Central memory CD4-positive, alpha-beta T cell (primary cell): Measurements from ENCODE around the gene SLC13A2.

ENCODE experiments used
- DNase-seq: peaks from one replicate; pipeline ENCODE4 v3.0.0; 2022

Gene SLC13A2

DNA sequence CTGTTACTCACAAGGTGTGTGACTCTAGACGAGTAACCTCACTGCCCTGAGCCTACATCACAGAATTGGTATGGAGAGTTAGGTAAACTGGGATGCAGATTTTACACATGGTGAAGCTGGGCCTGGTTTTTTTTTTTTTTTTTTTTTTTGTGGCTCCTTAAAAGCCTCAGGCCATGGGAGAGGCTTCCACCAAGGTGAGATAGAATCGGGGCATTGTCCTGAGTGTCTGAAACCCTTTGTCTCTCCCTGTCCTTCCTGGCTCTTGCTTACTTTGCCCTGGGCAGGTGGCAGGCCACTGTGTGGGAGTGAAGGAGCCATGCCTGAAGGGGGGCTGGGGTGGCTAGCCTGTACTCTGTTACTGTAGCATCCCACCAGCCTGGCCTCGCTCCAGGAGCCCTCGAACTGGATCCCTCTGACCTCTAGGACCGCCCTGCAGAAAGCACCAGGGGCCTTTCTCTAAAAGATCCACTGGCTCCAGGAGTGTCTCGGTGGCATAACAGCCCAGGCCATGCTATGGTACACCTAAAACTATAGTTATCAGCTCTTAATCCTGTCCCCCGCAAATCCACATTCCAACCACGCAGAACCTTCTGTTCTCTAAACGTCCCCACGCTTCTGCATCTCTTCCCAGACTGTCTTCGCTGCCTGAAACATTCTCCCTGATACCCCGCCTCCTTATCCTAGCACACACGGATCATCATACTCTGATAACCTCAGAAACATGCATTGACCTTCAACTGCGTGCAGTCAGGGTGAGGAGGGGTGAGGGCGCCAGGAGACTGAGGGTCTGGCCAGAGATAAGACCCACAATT lies 1.7 kb upstream of the SLC13A2 start:
- DNase-seq = no peak

DNA sequence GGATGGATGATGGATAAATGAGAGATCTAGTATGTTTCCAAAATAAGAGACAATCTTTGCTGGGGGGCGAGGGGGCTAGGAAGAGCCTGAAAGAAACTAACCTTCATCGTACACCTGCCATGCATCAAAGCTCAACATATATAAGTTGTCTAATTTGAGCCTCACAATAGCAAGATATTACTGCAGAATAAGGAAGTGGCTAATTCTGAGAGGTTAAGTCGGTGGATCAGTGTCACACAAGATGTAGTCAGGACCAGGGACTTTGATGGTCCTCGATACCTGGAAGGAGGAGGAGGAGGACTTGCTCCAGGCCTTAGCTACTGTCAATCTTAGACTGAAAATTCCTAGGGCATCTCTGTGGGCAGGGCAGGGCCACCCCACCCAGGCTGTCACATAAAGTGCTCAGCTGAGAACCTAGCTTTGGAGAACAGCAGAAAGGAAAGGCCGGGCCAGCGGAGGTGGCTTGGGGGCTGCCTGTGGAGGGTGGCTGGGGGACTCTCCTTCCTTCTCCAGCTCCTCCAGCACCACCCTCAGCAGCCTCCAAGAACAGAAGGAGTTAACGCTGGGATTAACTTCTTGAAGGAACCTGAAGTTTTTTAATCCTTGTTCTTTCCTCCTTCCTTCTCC lies 460 bp upstream of the SLC13A2 start:
- DNase-seq = no peak

DNA sequence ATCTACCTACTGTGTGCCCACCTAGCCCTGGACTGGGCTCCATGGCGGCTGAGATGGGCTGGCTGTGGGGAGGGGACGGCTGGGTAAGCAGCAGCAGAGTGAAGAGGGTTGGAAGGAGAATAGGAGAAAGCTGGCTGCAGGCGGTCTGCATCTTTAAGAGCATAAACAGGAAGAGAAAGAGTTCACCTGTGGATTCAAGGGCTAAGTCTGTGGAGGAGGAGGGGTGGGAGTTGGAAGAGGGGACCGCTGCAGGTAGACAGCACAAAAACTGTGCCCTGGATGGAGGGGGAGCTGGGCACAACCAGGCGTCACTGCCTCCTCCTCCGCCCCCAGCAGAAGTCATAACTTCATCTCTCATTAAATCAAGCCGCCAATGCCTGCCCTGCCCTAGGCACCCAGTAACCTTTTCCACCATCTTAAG lies 677 bp downstream of the SLC13A2 start:
- no peak for DNase-seq

DNA sequence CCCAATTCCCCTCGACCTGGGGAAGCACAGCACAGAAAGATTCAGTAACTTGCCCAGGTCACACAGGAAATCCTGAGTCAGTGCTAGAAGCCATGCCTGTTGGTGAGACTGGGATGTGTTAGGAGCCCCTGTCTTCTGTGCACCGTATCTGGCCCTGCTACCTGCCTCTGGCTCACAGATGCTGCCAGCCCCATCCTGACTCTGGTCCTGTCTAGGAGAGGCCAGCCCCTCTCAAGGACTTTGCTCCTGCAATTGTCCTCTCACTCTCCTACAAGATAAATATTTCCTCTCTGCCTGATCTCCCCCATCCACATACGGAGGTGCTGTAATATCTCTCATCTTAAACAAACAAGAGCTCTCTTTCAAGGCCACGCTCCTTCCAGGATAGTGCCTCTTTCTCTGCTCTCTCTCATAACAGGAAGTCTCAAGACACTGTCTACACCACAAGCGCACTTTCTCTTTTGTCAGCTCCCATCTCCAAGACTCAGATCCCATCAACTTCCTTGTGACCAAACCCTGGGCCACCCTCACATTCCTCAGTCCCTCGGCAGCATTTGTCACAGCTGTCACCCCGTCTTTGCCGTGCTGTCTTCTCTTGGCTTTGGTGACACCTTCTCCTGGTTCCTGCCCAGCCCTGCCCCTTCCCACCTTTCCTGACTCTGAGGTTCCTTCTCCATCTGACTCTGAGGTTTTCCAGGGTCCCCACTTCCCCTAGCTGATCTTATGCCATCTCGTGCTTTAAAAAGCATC lies 1.9 kb downstream of the SLC13A2 start:
- no peak for DNase-seq

DNA sequence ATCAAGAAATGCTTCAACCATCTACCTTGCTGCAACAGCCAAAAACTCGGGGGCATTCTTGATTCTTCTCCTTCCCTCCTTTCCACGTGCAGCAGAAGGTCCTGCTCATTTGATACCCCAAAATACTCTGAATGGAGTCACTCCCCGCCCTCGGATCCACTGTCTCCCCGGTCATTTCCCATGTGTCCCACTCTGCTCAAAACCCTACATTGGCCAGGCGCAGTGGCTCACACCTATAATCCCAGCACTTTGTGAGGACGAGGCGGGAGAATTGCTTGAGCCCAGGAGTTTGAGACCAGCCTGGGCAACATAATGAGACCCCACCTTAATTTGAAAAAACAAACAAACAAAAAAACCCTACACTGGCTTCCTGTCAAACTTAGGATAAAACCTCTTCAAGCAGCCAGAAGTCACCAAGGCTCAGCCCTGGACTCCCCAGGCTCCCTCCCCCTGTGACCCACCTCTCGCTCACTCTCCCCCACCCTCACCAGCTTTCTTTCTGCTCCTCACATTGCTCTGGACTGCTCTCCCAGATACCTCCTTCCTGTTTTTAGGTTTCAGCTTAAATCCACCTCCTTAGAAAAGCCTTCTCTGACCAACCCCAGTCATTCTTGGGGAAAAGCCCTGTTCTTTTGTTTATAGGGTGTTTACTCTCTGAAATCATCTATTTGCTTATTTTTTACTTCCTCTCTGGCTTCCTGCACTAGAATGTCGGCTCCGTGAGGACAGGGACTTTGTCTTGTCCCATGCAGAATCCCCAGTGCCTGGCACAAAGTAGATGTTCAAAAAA lies 2.8 kb downstream of the SLC13A2 start:
- no peak for DNase-seq

DNA sequence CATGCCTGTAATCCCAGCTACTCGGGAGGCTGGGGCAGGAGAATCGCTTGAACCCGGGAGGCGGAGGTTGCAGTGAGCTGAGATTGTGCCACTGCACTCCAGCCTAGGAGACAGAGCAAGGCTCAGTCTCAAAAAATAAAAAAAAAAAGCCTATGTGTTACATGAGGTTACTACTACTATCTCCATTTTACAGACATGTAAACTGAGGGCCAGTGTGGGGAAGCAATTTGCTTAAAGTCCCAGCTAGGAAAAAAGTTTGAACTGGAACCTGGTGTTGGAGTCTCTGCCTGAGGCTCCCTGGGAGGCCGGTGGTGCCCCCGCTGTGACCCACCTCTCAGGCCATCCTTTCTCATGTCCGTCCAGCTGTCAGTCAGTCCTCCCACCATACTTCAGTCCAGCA lies 4.5 kb downstream of the SLC13A2 start:
- no peak for DNase-seq

DNA sequence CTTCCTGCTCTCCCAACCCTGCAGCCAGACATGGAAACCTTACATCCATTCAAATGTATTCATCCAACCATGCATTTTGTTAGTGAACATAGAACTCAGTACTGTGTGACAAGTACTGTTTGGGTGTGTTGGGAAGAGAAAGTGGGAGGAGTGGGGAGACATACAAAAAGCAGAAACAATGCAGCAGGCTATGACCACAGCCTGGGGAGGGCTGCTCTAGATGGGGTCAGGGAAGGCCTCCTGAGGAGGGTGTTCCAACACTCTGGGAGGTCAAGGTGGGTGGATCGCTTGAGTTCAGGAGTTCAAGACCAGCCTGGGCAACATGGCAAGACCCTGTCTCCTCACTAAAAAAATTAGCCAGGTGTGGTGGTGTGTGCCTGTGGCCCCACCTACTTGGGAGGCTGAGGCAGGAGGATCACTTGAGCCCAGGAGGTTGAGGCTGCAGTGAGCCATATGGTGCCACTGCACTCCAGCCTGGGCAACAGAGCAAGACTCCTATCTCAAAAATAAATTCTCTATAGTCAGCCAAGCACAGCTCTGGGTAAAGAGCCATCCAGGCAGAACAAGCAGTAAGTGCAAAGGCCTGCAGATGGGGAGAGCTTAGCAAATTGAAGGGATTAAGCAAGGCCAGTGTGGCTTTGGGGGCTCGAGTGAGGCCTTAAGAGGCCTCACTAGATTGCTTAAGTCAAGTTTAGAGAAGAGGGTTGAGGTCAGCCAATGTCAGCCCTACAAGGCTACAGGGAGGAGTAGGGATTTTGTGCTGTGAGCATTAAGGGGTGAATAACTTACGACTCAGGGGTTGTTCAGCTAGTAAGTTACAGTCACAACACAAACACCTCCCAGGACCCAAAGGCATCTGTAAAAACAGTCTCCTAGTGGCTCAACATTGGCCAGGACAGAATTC lies 5.5 kb downstream of the SLC13A2 start:
- no peak for DNase-seq

DNA sequence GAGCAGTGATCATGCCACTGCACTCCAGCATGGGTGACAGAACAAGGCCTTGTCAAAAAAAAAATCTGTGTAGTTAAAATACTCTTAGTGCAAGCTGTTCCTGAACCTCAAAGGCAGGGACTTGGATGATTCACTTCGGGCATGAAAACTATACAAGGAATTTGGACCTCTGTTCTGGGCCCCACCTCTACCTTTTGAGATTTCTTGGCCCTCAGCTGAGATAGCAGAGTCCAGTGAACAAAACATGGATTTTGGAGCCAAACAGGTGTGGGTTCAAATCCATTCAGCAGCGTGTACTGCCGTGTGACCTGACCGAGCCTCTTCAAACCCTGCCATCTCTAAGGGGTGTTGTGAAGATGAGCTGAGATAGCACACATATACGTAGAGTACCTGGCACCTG lies 6.8 kb downstream of the SLC13A2 start:
- no peak for DNase-seq

DNA sequence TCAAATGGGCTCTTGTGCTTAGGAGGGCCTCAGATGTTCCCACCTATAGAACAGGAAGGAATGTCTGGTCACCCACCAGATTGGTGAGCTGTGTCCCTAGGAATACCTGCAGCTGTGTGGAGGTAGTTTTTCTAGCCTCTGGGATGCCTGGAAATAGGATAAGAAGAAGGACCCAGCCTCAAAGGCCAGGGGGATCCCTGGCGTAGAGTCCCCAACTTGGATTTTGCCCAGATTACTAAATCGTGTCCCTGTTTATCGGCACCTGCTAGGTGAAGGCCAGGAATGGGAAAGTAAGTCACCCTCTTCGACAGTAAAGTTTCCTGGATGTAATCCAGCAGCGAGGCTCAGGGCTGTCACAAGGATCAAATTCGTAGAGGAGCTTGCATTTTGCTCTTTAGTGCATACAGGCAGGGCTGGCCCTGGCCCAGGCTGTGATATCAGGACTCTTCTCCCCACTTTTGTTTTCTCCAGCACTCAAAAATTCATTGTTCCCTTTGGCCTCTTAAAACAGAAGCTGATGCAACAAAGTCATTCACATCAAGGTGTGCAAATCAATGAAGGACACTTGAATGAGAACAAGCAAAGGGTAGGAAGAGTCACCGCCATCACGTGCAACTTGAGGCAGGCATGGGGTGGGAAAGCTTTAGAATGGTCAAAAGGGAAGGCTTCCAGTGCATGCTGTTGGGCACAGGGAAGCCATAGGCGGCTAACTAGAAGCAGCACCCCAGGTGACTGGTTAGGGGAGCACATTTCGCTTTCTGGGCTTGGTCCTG lies 7.5 kb downstream of the SLC13A2 start:
- no peak for DNase-seq

DNA sequence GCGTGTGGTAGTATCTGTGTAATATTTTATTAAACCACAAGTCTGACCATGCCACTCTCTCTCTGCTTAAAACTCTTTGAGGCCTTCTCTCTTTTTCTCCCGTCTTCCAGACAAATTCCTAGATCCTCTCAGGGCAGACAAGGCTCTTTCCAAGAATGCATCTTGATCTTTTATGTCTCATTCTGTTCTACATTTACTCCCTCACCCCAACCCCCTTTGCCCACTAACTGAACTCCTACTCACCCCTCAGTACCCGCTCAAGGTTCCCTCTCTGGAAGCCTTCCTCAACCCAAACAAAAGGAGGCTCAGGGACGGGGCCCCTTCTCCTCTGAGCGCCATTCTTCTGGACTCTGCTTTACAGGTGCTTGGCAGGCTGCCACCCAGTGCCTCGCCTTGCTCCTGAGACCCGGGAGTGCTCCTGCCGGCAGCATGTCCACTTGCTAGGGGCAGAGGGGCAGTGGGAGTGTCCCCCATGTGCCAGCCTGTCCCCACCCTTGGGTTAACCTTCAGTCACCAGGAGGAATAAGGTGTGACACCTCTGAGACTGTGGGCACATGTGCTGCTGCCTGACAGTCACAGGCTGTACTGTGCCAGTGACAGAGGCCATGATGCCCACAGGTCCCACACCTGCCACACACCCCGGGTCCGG lies 9.2 kb downstream of the SLC13A2 start:
- no peak for DNase-seq

DNA sequence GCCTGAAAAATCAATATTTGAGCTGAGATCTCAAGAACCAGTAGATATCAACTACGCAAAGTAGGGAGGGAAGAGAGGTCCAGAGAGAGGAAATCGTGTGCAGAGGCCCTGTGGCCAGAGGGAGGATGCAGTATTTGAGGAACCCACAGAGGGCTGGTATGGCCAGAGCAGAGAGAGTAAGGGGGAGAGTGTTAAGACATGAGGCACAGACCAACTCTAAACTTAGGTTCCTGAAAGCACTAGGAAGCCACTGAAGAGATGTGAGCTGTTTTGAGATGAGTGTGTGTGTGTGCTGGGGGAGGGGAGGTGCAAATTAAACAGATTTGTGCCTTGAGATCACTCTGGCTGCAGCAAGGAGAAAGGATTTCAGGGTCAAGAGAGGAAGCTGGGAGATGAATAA lies 10.9 kb downstream of the SLC13A2 start:
- DNase-seq = no peak

DNA sequence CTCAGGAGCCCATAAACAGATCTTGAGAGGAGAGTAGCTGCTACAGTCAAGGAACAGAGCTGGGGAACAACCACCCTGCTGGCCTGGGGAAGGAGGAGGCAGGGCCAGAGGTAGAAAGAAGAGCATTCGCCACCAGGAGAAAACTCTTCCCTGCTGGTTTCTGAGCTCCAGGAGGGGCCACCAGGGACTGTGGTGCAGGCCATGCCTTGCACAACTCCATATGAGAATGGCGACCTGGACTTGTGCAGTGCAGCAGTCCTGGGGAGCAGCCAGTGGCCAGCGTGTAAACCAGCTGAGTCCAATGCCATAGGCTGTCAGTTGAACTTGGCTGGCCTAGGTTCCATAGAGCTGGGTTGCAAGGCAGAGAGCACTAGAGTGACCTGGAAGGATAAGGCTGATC lies 11.6 kb downstream of the SLC13A2 start:
- DNase-seq = no peak

DNA sequence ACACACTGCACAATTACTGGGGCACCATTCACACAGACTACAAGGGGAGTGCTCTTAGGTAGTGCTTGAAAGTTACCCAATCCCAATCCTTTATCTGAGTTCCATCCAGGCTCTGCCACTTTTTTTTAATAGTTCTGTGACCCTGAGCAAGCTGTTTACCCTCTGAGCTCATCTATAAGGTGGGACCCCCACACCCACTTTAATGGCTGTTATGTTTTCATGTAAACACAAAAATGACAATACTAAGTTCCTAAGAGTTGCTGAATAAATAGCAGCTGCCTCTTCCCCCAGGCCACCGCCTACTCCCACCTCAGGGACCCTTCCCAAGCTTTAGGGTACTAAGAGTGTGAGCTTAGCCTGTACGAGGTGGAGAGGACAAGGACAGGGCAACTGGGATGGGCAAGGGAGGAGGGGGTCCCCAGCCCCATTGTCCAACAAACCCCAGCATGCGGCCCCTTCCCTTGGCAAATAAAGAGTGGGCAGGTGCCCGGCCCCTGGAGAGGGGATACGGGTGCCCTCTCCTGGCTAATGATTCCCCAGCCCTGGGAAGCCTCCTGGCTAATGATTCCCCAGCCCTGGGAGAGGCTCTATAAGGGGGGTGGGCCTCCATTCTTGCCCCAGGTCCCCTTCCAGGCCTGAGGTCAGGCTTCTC lies 14.6 kb downstream of the SLC13A2 start:
- no peak for DNase-seq

DNA sequence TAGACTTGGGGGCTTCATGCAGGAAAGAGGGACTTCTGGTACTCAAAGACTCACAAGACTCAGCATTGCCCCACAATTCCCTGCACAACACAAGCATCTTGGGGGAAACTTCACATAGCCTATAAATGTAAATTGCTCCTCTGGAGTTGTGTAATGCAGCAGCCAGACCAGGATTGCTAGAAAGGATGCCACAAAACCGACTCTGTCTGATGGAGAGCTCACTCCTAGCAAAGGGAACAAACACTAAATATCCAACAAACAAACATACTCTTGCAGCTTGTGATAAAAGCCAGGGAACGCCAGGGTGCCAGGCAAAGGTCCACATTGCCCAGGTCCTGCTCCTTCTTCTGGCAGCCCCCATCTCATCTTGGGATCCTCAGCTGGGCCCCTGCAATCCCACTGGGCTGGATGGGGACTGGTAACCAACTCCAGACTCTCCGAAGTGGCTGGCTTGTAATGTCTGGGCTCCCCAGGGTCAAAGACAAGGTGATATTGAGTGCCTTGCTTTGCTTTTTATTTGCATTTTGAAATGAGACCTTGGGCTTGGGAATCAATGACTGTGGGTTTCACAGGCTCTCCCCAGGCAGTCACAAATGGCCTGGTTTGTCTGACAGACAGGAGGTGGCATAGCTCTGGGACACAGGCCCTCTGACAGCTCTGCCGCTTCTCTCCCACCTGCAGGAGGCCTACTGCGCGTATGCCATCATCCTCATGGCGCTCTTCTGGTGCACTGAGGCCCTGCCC lies 15.3 kb downstream of the SLC13A2 start:
- DNase-seq = no peak

DNA sequence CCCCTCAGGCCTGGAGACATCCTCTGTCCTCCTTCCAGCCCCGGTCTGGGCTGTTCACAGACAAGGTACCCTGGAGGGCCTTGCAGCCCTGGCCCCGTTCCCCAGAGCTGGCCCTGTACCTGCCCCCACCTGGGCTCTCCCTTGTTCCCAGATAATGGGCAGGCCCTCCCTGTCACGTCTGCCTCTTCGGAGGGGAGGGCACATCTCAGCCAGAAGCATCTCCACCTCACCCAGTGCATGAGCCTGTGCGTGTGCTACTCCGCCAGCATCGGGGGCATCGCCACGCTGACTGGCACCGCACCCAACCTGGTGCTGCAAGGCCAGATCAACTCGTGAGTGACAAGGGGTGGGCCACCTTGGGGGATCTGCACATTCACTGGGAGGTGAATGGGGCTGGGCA lies 17.8 kb downstream of the SLC13A2 start:
- DNase-seq = no peak

DNA sequence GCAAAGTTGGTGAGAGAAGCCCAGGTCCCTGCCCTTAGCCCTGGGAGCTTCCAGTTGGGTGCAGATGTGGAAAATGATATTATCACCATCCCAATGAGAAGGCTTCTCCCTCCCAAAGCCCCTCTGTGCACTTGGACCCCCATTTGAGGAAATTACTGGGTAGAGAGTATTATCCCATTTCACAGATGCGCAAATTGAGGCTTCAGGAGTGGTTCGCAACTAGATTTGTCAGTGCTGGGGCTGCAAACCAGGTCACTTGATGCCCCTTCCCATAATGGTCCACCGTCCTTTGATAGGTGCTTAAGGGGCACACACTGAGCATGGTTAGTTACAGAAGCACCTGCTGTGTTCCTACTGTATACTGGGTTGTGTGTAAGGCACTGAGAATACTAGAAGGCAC lies 18.4 kb downstream of the SLC13A2 start:
- no peak for DNase-seq

DNA sequence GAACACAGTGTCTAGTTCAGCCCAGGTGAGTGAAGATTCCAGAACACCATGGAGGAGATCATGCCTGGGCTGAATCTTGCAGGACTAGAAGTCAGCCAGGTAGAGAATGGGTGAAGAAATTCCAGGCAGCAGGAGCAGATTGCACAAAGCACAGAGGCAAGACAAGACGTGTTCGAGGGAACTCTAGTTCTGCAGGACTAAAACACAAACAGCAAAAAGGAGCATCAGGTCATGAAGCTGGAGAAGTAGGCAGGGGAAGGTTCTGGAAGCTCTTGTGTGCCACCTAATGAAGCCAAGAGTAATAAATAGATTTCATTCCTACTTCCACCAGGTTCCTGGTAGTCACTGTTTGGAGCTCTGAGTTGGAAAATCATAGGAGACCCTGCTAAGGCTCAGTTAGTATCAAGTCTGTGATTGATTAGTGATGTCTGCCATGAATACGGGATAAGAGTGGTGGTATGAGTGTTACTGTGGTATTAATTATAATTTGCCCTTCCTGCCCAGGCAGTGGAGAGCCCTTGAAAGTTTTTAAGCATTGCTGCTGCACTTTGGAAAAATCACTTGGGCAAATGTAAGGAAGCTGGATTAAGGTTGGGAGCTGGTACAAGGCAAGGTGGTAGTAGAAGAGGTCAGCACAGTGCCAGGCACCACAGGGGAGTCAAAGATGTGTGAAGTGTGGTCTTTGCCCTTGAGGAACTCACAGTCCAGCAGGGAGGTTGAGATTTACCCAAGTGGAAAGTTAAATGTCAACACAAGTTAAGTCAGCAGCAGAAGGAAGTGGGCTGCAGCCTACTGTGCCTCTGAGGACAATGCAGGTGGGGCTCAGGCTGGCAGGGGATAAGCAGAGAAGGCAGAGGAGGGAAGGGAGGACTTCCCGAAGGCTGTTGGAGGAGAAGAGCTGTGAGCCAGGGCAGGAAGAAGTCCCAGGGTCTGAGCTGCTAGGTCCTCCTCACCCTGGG lies 19.2 kb downstream of the SLC13A2 start:
- no peak for DNase-seq

DNA sequence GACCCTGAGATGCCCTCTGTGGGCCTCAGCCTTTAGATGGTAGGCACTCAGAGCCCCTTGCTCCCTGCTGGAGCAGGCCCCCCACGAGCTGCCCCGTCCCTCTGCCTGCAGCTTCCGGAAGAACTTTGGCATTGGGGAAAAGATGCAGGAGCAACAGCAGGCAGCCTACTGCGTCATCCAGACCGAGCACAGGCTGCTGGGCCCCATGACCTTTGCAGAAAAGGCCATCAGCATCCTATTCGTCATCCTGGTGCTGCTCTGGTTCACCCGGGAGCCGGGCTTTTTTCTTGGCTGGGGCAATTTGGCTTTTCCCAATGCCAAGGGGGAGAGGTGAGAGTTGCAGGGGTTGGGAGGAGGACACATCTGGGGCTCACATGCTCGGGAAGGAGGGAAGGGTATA lies 20.0 kb downstream of the SLC13A2 start:
- DNase-seq = no peak
